MCF 10A (cell line): ENCODE results near the gene RAD50. TPM values are rescaled to one million over a fixed set of nuclear protein-coding genes. Genes with fewer than 3 reads are reported as not detected.
A peak's percentile ranks its signal among the peaks of the same experiment; 100 is the strongest.

ENCODE experiments used
- BruUV-seq: library from RNA; stranded (reverse); fragments of 400-500 nt; replicated peaks from 2 replicates; lab custom pipeline; 2021; lab: Mats Ljungman, UMichigan
- CTCF ChIA-PET: fragments of 300-600 bp; sonication (Branson Sonifier 250); formaldehyde crosslinking; extraction: SDS; loops from one replicate; lab custom pipeline; 2021; ENCODE audit warnings: antibody characterized with exemption, inconsistent platforms; lab: Yijun Ruan, JAX
- POLR2A ChIA-PET: fragments of 300-600, 350-650 bp; sonication (Branson Sonifier 250); formaldehyde crosslinking; extraction: SDS; loops from one replicate; lab custom pipeline; 2020; ENCODE audit warnings: antibody characterized with exemption, inconsistent platforms; lab: Yijun Ruan, JAX
- DNase-seq: peaks from one replicate; pipeline ENCODE4 v3.0.0-alpha.2; 2018; ENCODE audit not compliant: unreplicated experiment
- H3K27ac Mint-ChIP-seq: one replicate; pipeline ENCODE4 v1.8.0; 2022; ENCODE audit warnings: mild to moderate bottlenecking, low read depth, mixed read lengths; ENCODE audit not compliant: unreplicated experiment
- H3K27me3 Mint-ChIP-seq: one replicate; pipeline ENCODE4 v1.8.0; 2022; ENCODE audit warnings: mixed read lengths; ENCODE audit not compliant: insufficient read depth, unreplicated experiment
- H3K36me3 Mint-ChIP-seq: one replicate; pipeline ENCODE4 v1.8.0; 2022; ENCODE audit warnings: mild to moderate bottlenecking, moderate library complexity, mixed read lengths; ENCODE audit not compliant: insufficient read depth, unreplicated experiment
- H3K4me1 Mint-ChIP-seq: one replicate; pipeline ENCODE4 v1.8.0; 2022; ENCODE audit warnings: mixed read lengths; ENCODE audit not compliant: insufficient read depth, unreplicated experiment
- H3K4me3 Mint-ChIP-seq: one replicate; pipeline ENCODE4 v1.8.0; 2022; ENCODE audit warnings: mild to moderate bottlenecking, moderate library complexity, mixed read lengths; ENCODE audit not compliant: unreplicated experiment
- H3K9me3 Mint-ChIP-seq: one replicate; pipeline ENCODE4 v1.8.0; 2022; ENCODE audit warnings: mixed read lengths; ENCODE audit not compliant: unreplicated experiment
- intact Hi-C: fragments of 100-400 bp; cut with micrococcal nuclease; formaldehyde crosslinking; loops from 2 replicates; pipeline ENCODE4 v1.14.1; 2022
- total RNA-seq: library from RNA; stranded (reverse); gene quantifications from 2 replicates; pipeline ENCODE4 v1.2.3, GENCODE V29; 2022
- TF ChIP-seq, protein P1 (sequence below): fragments of 200-600 bp; IDR thresholded peaks from one replicate; pipeline ENCODE4 v1.8.0; 2022; ENCODE audit warnings: antibody characterized with exemption, mild to moderate bottlenecking; ENCODE audit not compliant: unreplicated experiment

RAD50 gene
- total RNA-seq, 1 experiment from 2014 or later: 145 TPM

DNA sequence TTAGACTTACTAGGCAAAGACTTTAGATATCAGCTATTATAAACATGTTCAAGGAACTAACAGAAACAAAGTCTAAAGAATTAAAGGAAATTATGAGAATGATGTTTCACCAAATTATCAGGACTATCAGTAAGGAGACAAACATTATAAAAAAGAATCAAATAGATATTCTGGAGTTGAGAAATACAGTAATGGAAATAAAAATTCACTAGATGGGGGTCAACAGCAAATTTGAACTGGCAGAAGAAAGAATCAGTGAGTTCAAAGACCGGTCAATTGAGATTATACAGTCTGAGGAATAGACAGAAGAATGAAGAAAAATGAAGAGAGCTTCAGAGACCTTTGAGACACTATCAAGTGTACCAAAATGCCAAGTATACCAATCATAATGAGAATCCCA is 91.6 kb downstream of the RAD50 start:
- peaks cover 20% of the 10 kb centered on the region for H3K36me3 Mint-ChIP-seq
- no peak overlapping the region for H3K4me3 Mint-ChIP-seq
- ChIA-PET POLR2A (interaction anchor here (0.8 to 2.6 kb wide), 5 partner anchors 10 to 168 kb away, joined by 3 to 8 read pairs (median 3); partner anchors contain the start of gene IL13), CTCF (interaction anchor here (0.8 kb wide), 1 partner anchor 28 kb away, joined by 3 read pairs; no protein-coding TSS in a partner anchor)
- intact Hi-C loops: no loop called here
- no peak for DNase-seq
- BruUV-seq: TSS peak; percentile 2
- no peak overlapping the region for H3K27ac Mint-ChIP-seq
- no peaks in the 10 kb centered on the region for H3K4me1 Mint-ChIP-seq
- TF ChIP-seq, protein P1, sequence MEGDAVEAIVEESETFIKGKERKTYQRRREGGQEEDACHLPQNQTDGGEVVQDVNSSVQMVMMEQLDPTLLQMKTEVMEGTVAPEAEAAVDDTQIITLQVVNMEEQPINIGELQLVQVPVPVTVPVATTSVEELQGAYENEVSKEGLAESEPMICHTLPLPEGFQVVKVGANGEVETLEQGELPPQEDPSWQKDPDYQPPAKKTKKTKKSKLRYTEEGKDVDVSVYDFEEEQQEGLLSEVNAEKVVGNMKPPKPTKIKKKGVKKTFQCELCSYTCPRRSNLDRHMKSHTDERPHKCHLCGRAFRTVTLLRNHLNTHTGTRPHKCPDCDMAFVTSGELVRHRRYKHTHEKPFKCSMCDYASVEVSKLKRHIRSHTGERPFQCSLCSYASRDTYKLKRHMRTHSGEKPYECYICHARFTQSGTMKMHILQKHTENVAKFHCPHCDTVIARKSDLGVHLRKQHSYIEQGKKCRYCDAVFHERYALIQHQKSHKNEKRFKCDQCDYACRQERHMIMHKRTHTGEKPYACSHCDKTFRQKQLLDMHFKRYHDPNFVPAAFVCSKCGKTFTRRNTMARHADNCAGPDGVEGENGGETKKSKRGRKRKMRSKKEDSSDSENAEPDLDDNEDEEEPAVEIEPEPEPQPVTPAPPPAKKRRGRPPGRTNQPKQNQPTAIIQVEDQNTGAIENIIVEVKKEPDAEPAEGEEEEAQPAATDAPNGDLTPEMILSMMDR: no peak
- H3K9me3 Mint-ChIP-seq: no peaks in the 10 kb centered on the region
- H3K27me3 Mint-ChIP-seq: no peaks in the 10 kb centered on the region

DNA sequence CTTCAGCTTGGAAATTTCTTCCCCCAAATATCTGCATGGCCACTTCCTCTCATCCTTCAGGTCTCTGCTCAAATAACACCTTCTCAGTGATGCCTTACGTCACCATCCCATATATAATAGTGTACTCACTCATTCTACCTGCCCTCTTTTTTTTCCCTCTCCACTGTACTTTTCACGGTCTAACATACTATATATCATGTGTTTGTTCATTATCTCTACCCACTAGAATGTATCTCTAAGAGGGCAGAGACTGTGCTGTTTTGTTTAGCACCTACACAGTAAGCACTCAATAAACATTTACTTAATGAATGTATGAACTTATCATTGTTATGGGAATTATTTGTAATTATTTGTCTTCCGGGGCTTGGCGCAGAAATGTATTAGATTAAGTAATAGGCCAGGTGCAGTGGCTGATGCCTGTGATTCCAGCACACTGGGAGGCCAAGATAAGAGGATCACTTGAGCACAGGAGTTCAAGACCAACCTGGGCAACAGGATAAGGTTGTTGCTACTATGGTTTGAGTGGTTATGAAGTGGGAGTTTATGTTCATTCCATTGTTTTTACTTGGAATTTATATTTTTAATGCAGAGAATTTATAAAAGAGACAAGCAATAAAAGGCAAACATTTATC is 95.2 kb downstream of the RAD50 start:
- Mint-ChIP-seq H3K4me1 (no peaks in the 10 kb centered on the region), H3K9me3 (no peaks in the 10 kb centered on the region), H3K27ac (no peak overlapping the region), H3K27me3 (no peaks in the 10 kb centered on the region), H3K36me3 (no peaks in the 10 kb centered on the region), H3K4me3 (no peak overlapping the region)
- TF ChIP-seq, protein P1: no peak
- ChIA-PET POLR2A (no interaction called here), CTCF (no interaction called here)
- intact Hi-C loops: no loop called here
- DNase-seq: no peak
- BruUV-seq: no TSS peak

GRCh38 chr5:132653716-132654115 is 96.9 kb downstream of the RAD50 start:
- ChIA-PET POLR2A (interaction anchor here (1.2 kb wide), 2 partner anchors 10 to 23 kb away, joined by 3 to 4 read pairs; no protein-coding TSS in a partner anchor), CTCF (interaction anchor here (0.7 kb wide), 1 partner anchor 83 kb away, joined by 3 read pairs; no protein-coding TSS in a partner anchor)
- Mint-ChIP-seq H3K4me1 (no peaks in the 10 kb centered on the region), H3K36me3 (no peaks in the 10 kb centered on the region), H3K27ac (no peak overlapping the region), H3K27me3 (no peaks in the 10 kb centered on the region), H3K4me3 (no peak overlapping the region), H3K9me3 (no peaks in the 10 kb centered on the region)
- no peak for DNase-seq
- no TSS peak for BruUV-seq
- TF ChIP-seq, protein P1: no peak
- intact Hi-C loops: loop anchor here (1.0 kb wide), 1 partner anchor 24 kb away; no protein-coding TSS in a partner anchor

DNA sequence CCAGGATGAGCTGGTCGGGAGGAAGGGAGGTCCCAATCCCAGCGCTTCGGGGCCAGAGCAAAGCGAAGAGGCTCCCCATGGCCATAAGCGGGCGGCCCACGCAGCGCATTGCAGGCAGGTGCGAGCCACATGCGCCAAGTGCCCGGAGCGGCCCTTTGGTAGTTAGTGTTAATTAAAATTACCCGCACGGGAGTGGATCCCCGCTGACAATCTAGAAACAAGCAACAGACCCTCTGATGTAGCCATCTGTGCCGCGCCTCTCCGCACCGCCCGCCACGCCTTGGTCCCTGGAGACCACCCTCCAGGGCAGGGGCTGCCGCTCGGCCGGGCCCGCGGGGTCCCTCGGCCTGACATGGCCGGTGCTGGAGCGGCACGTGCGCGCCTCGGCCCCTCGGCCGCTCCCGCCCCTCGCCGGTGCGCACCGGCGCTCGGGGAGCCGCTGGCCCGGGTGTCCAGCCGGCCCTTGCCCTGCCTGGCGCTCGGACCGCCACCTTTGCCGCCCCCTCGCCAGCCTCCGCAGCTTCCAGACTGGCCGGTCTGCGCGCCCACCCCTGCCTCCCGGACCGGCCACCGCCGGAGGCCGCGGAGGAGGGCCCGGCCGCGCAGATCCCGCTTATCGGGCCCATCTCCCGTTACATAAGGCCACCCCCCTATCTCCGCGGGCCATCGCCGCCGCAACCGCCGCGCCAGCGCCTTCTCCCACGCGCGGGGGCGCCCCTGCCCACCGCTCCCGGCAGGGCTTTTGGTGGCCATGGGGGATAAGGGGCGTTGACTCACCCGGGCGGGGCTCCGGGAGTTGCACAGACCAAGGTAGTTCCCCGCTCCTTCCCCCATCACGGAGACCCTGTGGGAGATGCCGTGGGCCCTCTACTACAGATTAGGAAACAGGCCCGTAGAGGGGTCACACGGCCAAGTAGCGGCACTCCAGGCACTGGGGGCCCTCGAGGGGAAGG is 99.3 kb downstream of the RAD50 start:
- no peaks in the 10 kb centered on the region for H3K4me1 Mint-ChIP-seq
- TF ChIP-seq, protein P1: no peak
- DNase-seq: no peak
- intact Hi-C loops: no loop called here
- no peak overlapping the region for H3K27ac Mint-ChIP-seq
- H3K27me3 Mint-ChIP-seq: no peaks in the 10 kb centered on the region
- no peaks in the 10 kb centered on the region for H3K9me3 Mint-ChIP-seq
- ChIA-PET POLR2A (no interaction called here), CTCF (no interaction called here)
- H3K4me3 Mint-ChIP-seq: no peak overlapping the region
- no TSS peak for BruUV-seq
- peaks cover 6% of the 10 kb centered on the region for H3K36me3 Mint-ChIP-seq
